Endothelial cell of umbilical vein (primary cell): ENCODE data around the gene TLDC2. TPM values are rescaled to one million over a fixed set of nuclear protein-coding genes. Genes with fewer than 3 reads are reported as not detected.

ENCODE experiments used
- BruUV-seq: library from RNA; stranded (reverse); fragments of 400-500 nt; replicated peaks from 2 replicates; lab custom pipeline; 2021; lab: Mats Ljungman, UMichigan
- CTCF ChIA-PET: fragments of 300-600, 350-600 bp; sonication (Branson Sonifier 250); formaldehyde crosslinking; loops from one replicate; lab custom pipeline; 2021; ENCODE audit warnings: antibody characterized with exemption, inconsistent platforms; lab: Charles Lee
- POLR2A ChIA-PET: fragments of 300-600, 350-600 bp; sonication (Branson Sonifier 250); formaldehyde crosslinking; loops from one replicate; lab custom pipeline; 2021; ENCODE audit warnings: antibody characterized with exemption, inconsistent platforms; lab: Charles Lee
- DNase-seq: peaks from one replicate; pipeline ENCODE4 v3.0.0-alpha.2; 2011; ENCODE audit warnings: low read depth, low spot score
- FAIRE-seq: peaks from 2 replicates; lab custom pipeline; 2011; peaks lifted over from hg19 to GRCh38; lab: Jason Lieb, UNC
- H2AFZ ChIP-seq: 2 replicates; pipeline ENCODE4 v1.6.0; 2012; ENCODE audit warnings: low read depth, low read length, control low read depth, inconsistent platforms
- H3K27ac ChIP-seq: 2 replicates; pipeline ENCODE4 v1.5.1; 2011; ENCODE audit warnings: low read depth, mild to moderate bottlenecking, control low read depth, low read length, moderate library complexity; ENCODE audit not compliant: insufficient read depth
- H3K27me3 ChIP-seq, 2 experiments: 2 replicates each; pipeline versions ENCODE4 v1.6.0 to v1.6.1; 2011; ENCODE audit warnings: low read length in 2 of 2, mixed read lengths in 1 of 2; ENCODE audit not compliant: control insufficient read depth in 2 of 2, insufficient read depth in 2 of 2
- H3K36me3 ChIP-seq, 2 experiments: 2 replicates in 1 of 2; 3 replicates in 1 of 2; pipeline ENCODE4 v1.5.1; 2011; ENCODE audit warnings: low read length in 2 of 2, mild to moderate bottlenecking in 1 of 2, moderate library complexity in 1 of 2; ENCODE audit not compliant: control insufficient read depth in 2 of 2, insufficient read depth in 2 of 2; ENCODE audit errors: extremely low read depth in 1 of 2
- H3K4me1 ChIP-seq: 3 replicates; pipeline ENCODE4 v1.5.1; 2011; ENCODE audit warnings: mild to moderate bottlenecking, low read length; ENCODE audit not compliant: control insufficient read depth, insufficient read depth; ENCODE audit errors: extremely low read depth
- H3K4me2 ChIP-seq: 2 replicates; pipeline ENCODE4 v1.6.1; 2011; ENCODE audit warnings: low read length, control low read depth, mixed read lengths; ENCODE audit not compliant: insufficient read depth
- H3K4me3 ChIP-seq, 3 experiments: fragments of 200-600 bp in 1 of 3; sonication (generic), shearing (Covaris generic) in 1 of 3; replicated peaks in 1 of 3; 2 replicates each; pipeline ENCODE4 v1.5.1; 2011 to 2016; ENCODE audit warnings: control low read depth in 3 of 3, low read length in 3 of 3, mild to moderate bottlenecking in 2 of 3, inconsistent platforms in 1 of 3, low read depth in 1 of 3, moderate library complexity in 1 of 3; ENCODE audit not compliant: insufficient read depth in 1 of 3
- H3K79me2 ChIP-seq: 2 replicates; pipeline ENCODE4 v1.6.0; 2012; ENCODE audit warnings: low read length, inconsistent platforms; ENCODE audit not compliant: control insufficient read depth, insufficient read depth
- H3K9ac ChIP-seq: replicated peaks from 2 replicates; pipeline ENCODE3; 2011; ENCODE audit warnings: low read length, control low read depth; ENCODE audit not compliant: insufficient read depth; ENCODE audit errors: extremely low read depth
- H3K9me1 ChIP-seq: replicated peaks from 3 replicates; pipeline ENCODE4 v1.6.0; 2011; ENCODE audit warnings: mild to moderate bottlenecking, low read length; ENCODE audit not compliant: control insufficient read depth, insufficient read depth; ENCODE audit errors: extremely low read depth
- H3K9me3 ChIP-seq: replicated peaks from 2 replicates; pipeline ENCODE4 v1.5.1; 2012; ENCODE audit warnings: low read length, inconsistent platforms; ENCODE audit not compliant: control insufficient read depth, insufficient read depth
- H4K20me1 ChIP-seq: replicated peaks from 2 replicates; pipeline ENCODE3; 2011; ENCODE audit warnings: mild to moderate bottlenecking, low read length; ENCODE audit not compliant: control insufficient read depth, insufficient read depth; ENCODE audit errors: extremely low read depth
- CTCF ChIP-seq, 2 donors: IDR thresholded peaks; 1 replicate in 1 of 2; 2 replicates in 1 of 2; pipeline ENCODE4 v1.5.1; 2011; ENCODE audit warnings: low read length in 2 of 2, mild to moderate bottlenecking in 2 of 2, moderate library complexity in 2 of 2, control low read depth in 1 of 2, inconsistent platforms in 1 of 2, low read depth in 1 of 2; ENCODE audit not compliant: insufficient read depth in 1 of 2; ENCODE audit errors: extremely low read depth in 1 of 2
- EZH2 ChIP-seq: IDR thresholded peaks from 2 replicates; pipeline ENCODE4 v1.6.1; 2012; ENCODE audit warnings: borderline replicate concordance, low read depth, mild to moderate bottlenecking, moderate library complexity, low read length, inconsistent platforms; ENCODE audit not compliant: severe bottlenecking
- FOS ChIP-seq: IDR thresholded peaks from 2 replicates; pipeline ENCODE4 v1.6.1; 2011; ENCODE audit warnings: mild to moderate bottlenecking, low read length, moderate library complexity, borderline replicate concordance; ENCODE audit not compliant: insufficient read depth
- GATA2 ChIP-seq: IDR thresholded peaks from 2 replicates; pipeline ENCODE4 v1.7.0; 2011; ENCODE audit warnings: low read depth, mild to moderate bottlenecking, moderate library complexity, mixed read lengths, low read length; ENCODE audit not compliant: insufficient read length, insufficient read depth
- JUN ChIP-seq: IDR thresholded peaks from 2 replicates; pipeline ENCODE4 v1.6.1; 2011; ENCODE audit warnings: borderline replicate concordance, low read depth; ENCODE audit not compliant: insufficient read length, insufficient read depth
- MAX ChIP-seq: IDR thresholded peaks from 2 replicates; pipeline ENCODE4 v1.6.1; 2011; ENCODE audit not compliant: insufficient read depth, insufficient read length
- MYC ChIP-seq: IDR thresholded peaks from one replicate; pipeline ENCODE4 v1.6.1; 2011; ENCODE audit warnings: mild to moderate bottlenecking, low read depth, low read length
- POLR2A ChIP-seq: IDR thresholded peaks from 2 replicates; pipeline ENCODE4 v1.6.1; 2012; ENCODE audit warnings: low read depth, mild to moderate bottlenecking, control low read depth, low read length
- POLR2AphosphoS5 ChIP-seq: IDR thresholded peaks from 2 replicates; pipeline ENCODE4 v1.6.1; 2012; ENCODE audit warnings: low read depth, mild to moderate bottlenecking, control low read depth, low read length, moderate library complexity; ENCODE audit not compliant: insufficient read depth
- dilution Hi-C: fragments of 300-500 bp; cut with MboI; formaldehyde crosslinking; loops from one replicate; pipeline ENCODE4 v1.15.0; 2019; ENCODE audit warnings: low sequenced_read_pairs; ENCODE audit not compliant: extremely low pct_ligation_motif_present
- intact Hi-C: fragments of 100-400 bp; cut with micrococcal nuclease; formaldehyde crosslinking; loops from one replicate; pipeline ENCODE4 v1.10.0; 2022
- polyA plus RNA-seq, 4 experiments: library from polyadenylated mRNA; depleted of rRNA in 3 of 4; stranded (reverse) in 3 of 4; unstranded in 1 of 4; fragments of >200 nt; gene quantifications; 2 replicates each; pipeline versions ENCODE4 v1.2.1 to v1.2.3, GENCODE V29; 2011 to 2012; ENCODE audit warnings: missing spikeins in 1 of 4
- total RNA-seq: library from RNA; stranded (reverse); gene quantifications from 2 replicates; pipeline ENCODE4 v1.2.3, GENCODE V29; 2021

TLDC2 gene
- total and polyA plus RNA-seq, 2 donors (not counting 3 experiments of a cell fraction or from before 2014, with no cell fraction given), result not detected

- H3K27ac ChIP-seq, result no peak overlapping the region
- H3K27me3 ChIP-seq, result no peaks in the 10 kb centered on the region
- intact Hi-C loops, result no loop called here
- peaks cover 15% of the 10 kb centered on the region for H3K4me1 ChIP-seq
- H3K4me2 ChIP-seq, result no peak overlapping the region
- FAIRE-seq, result no peak
- ChIA-PET CTCF (interaction anchor here (1.2 to 5.9 kb wide), 3 partner anchors 10 to 13 kb away, joined by 3 to 31 read pairs (median 5); no protein-coding TSS in a partner anchor), POLR2A (no interaction called here)
- no TSS peak for BruUV-seq
- H3K79me2 ChIP-seq, result peaks cover 76% of the 10 kb centered on the region
- no peak overlapping the region for H2AFZ ChIP-seq
- no peak overlapping the region for H3K4me3 ChIP-seq
- H4K20me1 ChIP-seq, result no peaks in the 10 kb centered on the region
- no peaks in the 10 kb centered on the region for H3K36me3 ChIP-seq
- no peaks in the 10 kb centered on the region for H3K9me3 ChIP-seq
- dilution Hi-C loops, result no loop called here
- no peak overlapping the region for H3K9ac ChIP-seq
- H3K9me1 ChIP-seq, result no peaks in the 10 kb centered on the region
- no peak for TF ChIP-seq CTCF (IDR thresholded peaks at IDR 0.05; ENCODE audit: extremely low read depth in 1 of 2, insufficient read depth in 1 of 2, low read depth in 1 of 2, low read length in 2 of 2)
- no peak for TF ChIP-seq JUN
- TF ChIP-seq MAX, result no peak
- no peak for TF ChIP-seq FOS
- TF ChIP-seq MYC, result no peak
- TF ChIP-seq POLR2AphosphoS5, result no peak
- TF ChIP-seq POLR2A, result no peak
- no peak for TF ChIP-seq GATA2
- TF ChIP-seq EZH2, result no peak
- no peak for DNase-seq
Measured at GRCh38 chr20:36849333-36850065, 26.4 kb upstream of the TLDC2 start.
